GM12801 (cell line): Measurements from ENCODE around the gene CDK4.

ENCODE experiments used
- TF ChIP-seq, protein P1 (sequence below): IDR thresholded peaks from one replicate; pipeline ENCODE4 v1.5.1; 2011; ENCODE audit warnings: control low read depth; ENCODE audit not compliant: insufficient read length; ENCODE audit errors: extremely low read depth

The CDK4 gene

DNA sequence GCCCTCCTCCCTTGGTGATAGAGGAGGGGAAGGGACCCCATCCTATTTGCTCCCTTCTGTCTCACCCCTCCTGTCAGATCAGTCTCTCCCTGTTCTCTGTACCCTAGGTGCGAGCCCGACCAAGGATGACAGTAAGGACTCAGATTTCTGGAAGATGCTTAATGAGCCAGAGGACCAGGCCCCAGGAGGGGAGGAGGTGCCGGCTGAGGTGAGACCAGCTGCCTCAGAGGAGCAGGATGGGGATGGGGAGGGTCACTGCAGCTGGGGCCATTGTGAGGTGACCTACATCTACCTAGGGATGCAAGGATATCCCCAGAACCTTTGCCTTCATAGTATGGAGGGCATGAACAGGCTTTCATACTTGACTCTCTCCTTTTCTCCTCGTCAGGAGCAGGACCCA is 35.8 kb downstream of the CDK4 start:
- TF ChIP-seq, protein P1, sequence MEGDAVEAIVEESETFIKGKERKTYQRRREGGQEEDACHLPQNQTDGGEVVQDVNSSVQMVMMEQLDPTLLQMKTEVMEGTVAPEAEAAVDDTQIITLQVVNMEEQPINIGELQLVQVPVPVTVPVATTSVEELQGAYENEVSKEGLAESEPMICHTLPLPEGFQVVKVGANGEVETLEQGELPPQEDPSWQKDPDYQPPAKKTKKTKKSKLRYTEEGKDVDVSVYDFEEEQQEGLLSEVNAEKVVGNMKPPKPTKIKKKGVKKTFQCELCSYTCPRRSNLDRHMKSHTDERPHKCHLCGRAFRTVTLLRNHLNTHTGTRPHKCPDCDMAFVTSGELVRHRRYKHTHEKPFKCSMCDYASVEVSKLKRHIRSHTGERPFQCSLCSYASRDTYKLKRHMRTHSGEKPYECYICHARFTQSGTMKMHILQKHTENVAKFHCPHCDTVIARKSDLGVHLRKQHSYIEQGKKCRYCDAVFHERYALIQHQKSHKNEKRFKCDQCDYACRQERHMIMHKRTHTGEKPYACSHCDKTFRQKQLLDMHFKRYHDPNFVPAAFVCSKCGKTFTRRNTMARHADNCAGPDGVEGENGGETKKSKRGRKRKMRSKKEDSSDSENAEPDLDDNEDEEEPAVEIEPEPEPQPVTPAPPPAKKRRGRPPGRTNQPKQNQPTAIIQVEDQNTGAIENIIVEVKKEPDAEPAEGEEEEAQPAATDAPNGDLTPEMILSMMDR: no peak

DNA sequence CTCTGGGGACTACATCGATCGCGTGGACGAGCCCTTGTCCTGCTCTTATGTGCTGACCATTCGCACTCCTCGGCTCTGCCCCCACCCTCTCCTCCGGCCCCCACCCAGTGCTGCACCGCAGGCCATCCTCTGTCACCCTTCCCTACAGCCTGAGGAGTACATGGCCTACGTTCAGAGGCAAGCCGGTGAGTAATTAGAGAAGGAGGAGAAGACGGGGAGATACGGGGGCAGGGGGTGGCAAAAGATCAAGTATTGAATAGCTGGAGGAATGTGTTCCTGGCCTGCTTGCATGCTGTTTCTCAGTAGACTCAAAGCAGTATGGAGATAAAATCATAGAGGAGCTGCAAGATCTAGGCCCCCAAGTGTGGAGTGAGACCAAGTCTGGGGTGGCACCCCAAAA is 36.3 kb downstream of the CDK4 start:
- TF ChIP-seq, protein P1: no peak

DNA sequence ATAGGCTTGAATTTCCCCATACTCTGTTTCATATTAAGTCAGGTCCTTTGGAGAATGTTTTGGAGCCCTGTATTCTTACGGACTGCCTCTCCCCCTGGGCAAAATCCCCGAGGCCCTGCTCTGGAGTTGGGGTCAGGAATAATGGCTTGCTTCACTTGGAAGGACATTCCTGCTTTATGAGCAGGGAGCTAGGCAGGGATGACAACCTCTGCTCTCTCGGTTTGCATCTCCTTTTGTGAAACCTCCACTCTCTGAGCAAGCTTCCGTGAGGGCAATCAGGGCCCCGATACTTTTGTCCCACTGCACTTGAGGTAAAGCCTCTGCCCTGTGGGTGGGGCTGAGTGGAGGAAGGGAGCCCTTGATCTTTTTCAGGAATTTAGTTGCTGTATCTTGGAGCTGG is 38.9 kb downstream of the CDK4 start:
- TF ChIP-seq, protein P1: no peak

DNA sequence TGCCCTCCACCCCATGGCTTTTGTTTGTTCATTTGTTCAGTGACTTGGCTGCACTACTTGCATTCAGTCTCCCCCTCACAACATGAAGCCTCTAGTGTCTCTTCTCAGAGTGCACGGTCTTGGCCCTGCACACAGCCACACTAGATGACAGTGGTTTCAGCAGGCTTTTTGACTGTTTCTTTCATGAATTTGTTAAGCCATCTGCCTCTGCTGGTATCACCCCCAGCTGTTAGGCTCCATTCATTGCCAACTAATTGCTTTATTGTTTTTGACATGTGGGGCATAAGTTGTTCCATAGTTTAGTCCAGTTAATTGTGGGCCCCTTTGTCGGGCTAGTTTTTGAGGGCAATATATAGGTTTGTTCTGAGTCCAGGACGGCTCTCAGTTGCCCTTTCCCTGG is 39.4 kb downstream of the CDK4 start:
- TF ChIP-seq, protein P1: no peak

DNA sequence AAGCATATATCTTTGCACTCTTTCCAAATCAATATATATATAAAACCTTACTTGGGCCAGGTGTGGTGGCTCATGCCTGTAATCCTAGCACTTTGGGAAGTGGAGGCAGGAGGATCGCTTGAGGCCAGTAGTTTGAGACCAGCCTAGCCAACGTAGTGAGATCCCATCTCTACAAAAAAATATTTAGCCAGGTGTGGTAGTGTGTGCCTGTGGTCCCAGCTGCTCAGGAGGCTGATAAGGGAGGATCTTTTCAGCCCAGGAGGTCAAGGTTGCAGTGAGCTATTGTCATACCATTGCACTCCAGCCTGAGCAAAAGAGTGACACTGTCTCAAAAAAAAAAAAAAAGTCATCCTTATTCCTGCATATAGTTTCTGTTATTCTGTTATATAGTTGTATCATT is 43.8 kb downstream of the CDK4 start:
- TF ChIP-seq, protein P1: no peak

DNA sequence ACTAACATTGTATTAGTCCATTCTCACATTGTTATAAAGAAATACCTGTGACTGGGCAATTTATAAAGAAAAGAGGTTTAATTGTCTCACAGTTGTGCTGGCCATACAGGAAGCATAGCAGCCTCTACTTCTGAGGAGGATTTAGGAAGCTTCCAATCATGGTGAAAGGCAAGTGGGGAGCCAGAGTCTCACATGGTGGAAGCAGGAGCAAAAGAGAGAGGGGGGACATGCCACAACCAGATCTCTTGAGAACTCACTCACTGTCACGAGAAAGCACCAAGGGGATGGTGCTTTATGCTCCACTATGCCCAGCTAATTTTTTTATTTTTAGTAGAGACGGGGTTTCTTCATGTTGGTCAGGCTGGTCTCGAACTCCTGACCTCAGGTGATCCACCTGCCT is 44.9 kb downstream of the CDK4 start:
- TF ChIP-seq, protein P1: no peak

DNA sequence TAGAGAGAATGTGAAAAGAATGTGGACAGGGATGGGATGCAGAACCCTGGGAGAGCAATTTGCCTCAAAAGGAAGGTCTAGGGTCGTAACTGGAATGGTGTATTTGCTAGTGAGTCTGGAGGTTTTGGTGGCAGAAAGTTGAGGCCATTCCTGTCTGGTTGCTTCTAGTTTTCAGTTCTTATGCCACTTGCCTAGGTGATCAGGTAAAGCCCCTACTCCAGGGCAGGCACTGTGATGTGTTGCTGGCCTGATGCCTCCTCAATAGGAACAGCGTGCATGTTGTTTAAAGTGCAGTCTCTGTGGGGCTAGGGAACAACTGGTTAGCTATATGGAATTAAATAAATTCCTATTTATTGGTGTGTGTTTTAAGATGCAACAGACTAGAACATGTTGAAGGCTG is 51.8 kb downstream of the CDK4 start:
- TF ChIP-seq, protein P1: no peak

DNA sequence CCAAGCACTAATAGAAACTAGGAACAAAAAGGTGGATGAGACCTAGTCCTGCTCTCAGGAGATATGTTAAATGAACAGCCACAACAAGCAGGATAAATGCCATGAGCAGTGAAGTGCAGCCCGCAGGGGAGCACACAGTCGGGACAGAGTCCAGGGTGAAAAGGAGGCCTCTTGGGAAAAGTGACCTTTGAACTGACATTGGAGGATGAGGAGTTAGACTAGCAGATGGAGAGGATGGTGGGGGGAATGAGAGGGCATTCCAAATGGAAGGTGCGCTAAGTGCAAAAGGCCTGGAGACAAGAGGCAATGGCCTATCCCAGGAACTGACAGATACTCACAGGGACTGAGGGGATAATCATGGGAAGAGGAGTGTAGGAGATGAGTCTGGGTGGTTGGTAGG is 53.7 kb downstream of the CDK4 start:
- TF ChIP-seq, protein P1: no peak
